ENCODE measurements around the gene TTYH1.

TTYH1 gene

GRCh38 chr19:54424660-54425381 is 9.6 kb downstream of the TTYH1 start:
- no peak for DNase-seq

DNA sequence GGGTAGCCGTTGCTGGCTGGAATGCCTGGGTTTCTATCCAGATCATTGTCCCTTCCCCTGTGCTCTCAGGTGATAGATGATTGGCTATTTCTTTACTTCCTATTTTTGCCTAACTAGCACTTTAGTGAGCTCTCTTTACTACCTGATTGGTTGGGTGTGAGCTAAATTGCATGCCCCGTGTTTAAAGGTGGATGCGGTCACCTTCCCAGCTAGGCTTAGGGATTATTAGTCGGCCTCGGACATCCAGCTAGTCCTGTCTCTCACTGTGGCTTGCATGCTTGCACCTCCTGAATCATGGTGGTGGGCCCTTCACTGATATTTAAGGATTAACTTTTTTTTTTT is 10.1 kb downstream of the TTYH1 start:
- DNase-seq: no peak

- DNase-seq: no peak
Observed at GRCh38 chr19:54426291-54426931, 11.1 kb downstream of the TTYH1 start.

GRCh38 chr19:54427586-54427985 is 12.3 kb downstream of the TTYH1 start:
- DNase-seq: no peak

- no peak for DNase-seq
Observed at GRCh38 chr19:54428323-54429175, 13.3 kb downstream of the TTYH1 start.

- DNase-seq: no peak
Observed at GRCh38 chr19:54429176-54429495, 13.9 kb downstream of the TTYH1 start.

- no peak for DNase-seq
Observed at GRCh38 chr19:54429545-54430227, 14.4 kb downstream of the TTYH1 start.

GRCh38 chr19:54430306-54431254 is 15.3 kb downstream of the TTYH1 start:
- no peak for DNase-seq

GRCh38 chr19:54431255-54431838 is 16.1 kb downstream of the TTYH1 start:
- no peak for DNase-seq

GRCh38 chr19:54432144-54432738 is 17.0 kb downstream of the TTYH1 start:
- no peak for DNase-seq

DNA sequence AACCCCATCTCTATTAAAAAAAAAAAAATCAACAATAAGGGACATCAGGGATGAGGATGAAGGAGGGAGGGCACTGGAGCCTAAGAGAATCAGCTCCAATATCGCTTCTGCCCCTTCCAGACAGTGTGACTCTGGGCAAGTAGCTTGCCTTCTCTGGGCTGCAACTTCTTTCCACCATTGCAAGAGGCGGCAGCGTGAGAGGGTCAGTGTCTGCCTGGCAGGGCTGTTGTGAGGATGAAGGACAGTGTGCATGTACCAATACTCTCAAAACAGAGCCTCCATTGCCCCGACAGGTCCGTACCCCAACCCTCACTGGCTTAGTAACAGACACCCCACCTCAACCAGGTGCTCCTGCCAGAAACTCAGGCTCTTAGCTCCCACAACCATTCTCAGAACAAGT is 18.4 kb downstream of the TTYH1 start:
- no peak for DNase-seq

DNA sequence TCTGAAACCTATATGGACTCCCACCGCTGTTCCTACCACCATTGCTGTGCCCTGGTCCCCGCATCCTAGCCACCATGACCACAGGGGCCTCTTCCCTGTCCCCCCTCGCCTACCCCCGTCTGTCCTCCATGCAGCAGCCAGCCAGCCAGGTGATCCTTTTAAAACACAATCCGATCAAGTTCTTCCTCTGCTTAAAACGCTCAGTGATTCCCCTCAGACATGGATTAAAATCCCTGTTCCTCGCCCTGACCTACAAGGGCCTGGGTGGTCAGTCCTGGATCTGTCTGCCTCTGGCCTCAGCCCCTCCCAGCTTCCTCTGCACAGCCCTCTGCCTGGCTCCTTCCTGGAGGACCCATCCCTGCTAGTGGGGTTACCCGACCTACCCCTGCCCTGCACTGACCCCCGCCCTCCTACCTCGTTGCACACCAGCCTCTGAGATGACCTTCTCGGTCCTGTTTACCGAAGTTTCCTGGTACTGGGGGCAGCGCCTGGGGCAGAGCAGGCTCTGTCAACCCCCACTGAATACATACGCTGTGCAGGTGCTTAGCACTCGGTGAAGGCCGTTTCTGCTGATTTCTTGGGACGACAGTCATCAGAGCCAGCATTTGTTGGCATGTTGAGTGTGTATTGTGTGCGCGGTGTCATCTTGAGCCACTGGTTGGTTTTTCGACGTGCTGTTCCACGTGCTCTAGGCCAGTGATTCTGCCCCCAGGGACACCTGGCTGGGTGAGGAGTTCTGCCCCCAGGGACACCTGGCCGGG is 19.0 kb downstream of the TTYH1 start:
- DNase-seq: no peak

GRCh38 chr19:54434873-54435214 is 19.6 kb downstream of the TTYH1 start:
- no peak for DNase-seq

- DNase-seq: no peak
Observed at GRCh38 chr19:54435551-54436016, 20.3 kb downstream of the TTYH1 start.

DNA sequence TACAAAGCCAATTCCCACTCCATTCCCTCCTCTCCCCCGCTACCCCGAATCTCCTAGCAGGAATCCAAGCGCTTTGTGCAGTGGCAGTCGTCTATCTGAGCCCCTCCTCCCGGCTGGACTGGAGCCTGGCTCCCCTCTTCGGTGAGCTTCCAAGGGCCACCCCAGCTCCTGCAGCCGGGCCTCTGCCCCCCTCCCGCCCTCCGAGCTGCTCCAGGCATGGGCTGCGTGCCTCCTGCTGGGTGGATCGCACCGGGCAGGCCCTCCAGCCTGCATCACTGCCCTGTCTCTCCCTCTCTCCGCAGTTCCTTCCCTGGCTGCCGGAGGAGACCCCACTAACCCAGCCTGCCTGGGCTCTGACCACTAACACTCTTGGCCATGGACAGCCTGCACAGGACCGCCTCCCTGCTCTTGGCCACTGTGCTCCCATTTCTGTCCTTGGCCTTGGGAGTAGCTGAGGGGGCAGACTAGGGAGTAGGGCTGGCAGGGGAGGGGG is 20.8 kb downstream of the TTYH1 start:
- no peak for DNase-seq

- no peak for DNase-seq
Observed at GRCh38 chr19:54436628-54437252, 21.5 kb downstream of the TTYH1 start.

- DNase-seq: no peak
Observed at GRCh38 chr19:54439174-54439851, 24.0 kb downstream of the TTYH1 start.

DNA sequence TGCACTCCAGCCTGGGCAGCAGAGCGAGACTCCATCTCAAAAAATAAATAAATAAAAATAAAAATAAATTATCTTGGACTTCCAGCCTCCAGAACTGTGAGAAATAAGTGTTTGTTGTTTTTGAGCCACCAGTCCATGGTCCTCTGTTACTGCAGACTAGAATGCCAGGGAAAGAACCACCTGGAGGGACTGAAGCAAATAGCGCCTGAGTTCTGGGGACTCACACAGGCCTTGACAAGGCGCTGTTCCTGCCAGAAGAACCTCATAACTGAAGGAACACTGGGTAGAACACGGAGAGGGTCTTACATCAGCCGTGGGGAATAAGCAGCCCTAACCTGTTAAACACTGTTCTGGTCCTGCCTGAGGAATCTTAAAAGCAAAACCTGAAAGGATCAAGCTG is 25.4 kb downstream of the TTYH1 start:
- DNase-seq: no peak

- no peak for DNase-seq
Observed at GRCh38 chr19:54444737-54445136, 29.5 kb downstream of the TTYH1 start.
